Mammary epithelial cell (primary cell): Measurements from ENCODE around the gene ACVR1.

Experiments used
- EZH2 ChIP-seq: IDR thresholded peaks from 2 replicates; pipeline ENCODE4 v1.6.1; 2012; ENCODE audit warnings: low read length, inconsistent platforms, borderline replicate concordance
- TF ChIP-seq, protein P1 (sequence below), 2 donors: IDR thresholded peaks in 1 of 2; conservative IDR thresholded peaks in 1 of 2; 2 replicates each; pipeline ENCODE4 v1.5.1; 2011 to 2012; ENCODE audit warnings: inconsistent platforms in 2 of 2, low read length in 2 of 2, mild to moderate bottlenecking in 2 of 2, control low read depth in 1 of 2, low read depth in 1 of 2; ENCODE audit not compliant: insufficient read depth in 1 of 2; ENCODE audit errors: extremely low read depth in 1 of 2

DNA sequence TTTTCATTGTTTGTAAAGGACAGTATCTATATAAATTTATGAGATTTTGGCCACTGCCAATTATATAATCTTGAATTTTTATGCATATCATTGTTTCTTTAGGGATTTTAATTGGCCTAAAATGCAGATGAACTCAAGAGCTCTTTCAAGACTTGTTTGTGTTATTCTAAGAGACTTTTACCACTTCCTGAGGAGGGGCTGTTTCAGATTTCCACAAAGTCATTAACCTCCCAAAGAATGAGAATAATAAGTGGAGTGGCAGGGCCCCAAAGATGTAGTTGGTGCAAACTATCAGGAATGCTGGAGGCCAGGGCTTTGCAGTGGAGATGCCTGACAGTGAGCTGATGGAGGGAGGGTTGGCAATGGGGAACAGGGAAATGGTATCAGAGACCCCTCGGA lies 15.5 kb upstream of the ACVR1 start:
- TF ChIP-seq, protein P1, sequence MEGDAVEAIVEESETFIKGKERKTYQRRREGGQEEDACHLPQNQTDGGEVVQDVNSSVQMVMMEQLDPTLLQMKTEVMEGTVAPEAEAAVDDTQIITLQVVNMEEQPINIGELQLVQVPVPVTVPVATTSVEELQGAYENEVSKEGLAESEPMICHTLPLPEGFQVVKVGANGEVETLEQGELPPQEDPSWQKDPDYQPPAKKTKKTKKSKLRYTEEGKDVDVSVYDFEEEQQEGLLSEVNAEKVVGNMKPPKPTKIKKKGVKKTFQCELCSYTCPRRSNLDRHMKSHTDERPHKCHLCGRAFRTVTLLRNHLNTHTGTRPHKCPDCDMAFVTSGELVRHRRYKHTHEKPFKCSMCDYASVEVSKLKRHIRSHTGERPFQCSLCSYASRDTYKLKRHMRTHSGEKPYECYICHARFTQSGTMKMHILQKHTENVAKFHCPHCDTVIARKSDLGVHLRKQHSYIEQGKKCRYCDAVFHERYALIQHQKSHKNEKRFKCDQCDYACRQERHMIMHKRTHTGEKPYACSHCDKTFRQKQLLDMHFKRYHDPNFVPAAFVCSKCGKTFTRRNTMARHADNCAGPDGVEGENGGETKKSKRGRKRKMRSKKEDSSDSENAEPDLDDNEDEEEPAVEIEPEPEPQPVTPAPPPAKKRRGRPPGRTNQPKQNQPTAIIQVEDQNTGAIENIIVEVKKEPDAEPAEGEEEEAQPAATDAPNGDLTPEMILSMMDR (conservative IDR thresholded peaks at IDR 0.05 in 1 of 2, IDR thresholded peaks at IDR 0.05 in 1 of 2; ENCODE audit: extremely low read depth in 1 of 2, insufficient read depth in 1 of 2, low read depth in 1 of 2, low read length in 2 of 2) = no peak
- TF ChIP-seq EZH2 = no peak
